ENCODE measurements around the gene PTPRB. TPM values are rescaled to one million over a fixed set of nuclear protein-coding genes. Genes with fewer than 3 reads are reported as not detected.

The PTPRB gene
- total RNA-seq, 1 donor from 2014 or later: 38.7 TPM

- no peak for DNase-seq
- TF ChIP-seq CTCF (IDR thresholded peaks at IDR 0.05; ENCODE audit: borderline replicate concordance): no peak
- intact Hi-C loops (cut with micrococcal nuclease): no loop called here
- H3K27ac ChIP-seq (replicated peaks): peak overlapping the region; percentile 75
- H3K9me3 ChIP-seq (replicated peaks): no peaks in the 10 kb centered on the region
- no peaks in the 10 kb centered on the region for H3K36me3 ChIP-seq
- H3K27me3 ChIP-seq (ENCODE audit: low read depth): no peaks in the 10 kb centered on the region
- H3K4me3 ChIP-seq: no peak overlapping the region
- peaks cover 52% of the 10 kb centered on the region for H3K4me1 ChIP-seq
Measured at GRCh38 chr12:70644861-70645260, 7.6 kb upstream of the PTPRB start.

GRCh38 chr12:70643939-70644338 is 6.7 kb upstream of the PTPRB start:
- Histone ChIP-seq H3K27ac (replicated peaks) (no peak overlapping the region), H3K4me1 (peaks cover 45% of the 10 kb centered on the region), H3K9me3 (replicated peaks) (no peaks in the 10 kb centered on the region), H3K36me3 (no peaks in the 10 kb centered on the region), H3K4me3 (no peak overlapping the region), H3K27me3 (ENCODE audit: low read depth) (no peaks in the 10 kb centered on the region)
- intact Hi-C loops (cut with micrococcal nuclease): no loop called here
- no peak for TF ChIP-seq CTCF (IDR thresholded peaks at IDR 0.05; ENCODE audit: borderline replicate concordance)
- no peak for DNase-seq

DNA sequence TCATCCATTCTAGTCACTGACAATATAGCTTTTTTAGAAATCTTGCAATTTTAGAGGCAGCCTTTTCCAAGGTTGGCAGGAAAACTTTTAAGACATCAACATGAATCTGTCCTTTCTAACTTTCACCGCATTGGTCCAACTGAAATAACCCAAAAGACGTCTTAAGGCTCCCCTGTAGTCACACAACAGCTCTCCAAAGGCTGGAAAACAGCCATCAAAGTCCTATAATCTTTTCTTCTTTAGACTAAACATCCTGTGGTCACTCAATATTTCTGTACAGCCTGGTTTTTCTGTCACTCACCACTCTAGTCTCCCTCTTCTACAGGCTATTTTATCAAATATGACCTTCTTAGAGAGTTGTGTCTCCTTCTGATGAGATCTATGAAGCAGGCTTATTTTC is 4.5 kb upstream of the PTPRB start:
- peaks cover 29% of the 10 kb centered on the region for H3K4me1 ChIP-seq
- intact Hi-C loops (cut with micrococcal nuclease): no loop called here
- DNase-seq: no peak

DNA sequence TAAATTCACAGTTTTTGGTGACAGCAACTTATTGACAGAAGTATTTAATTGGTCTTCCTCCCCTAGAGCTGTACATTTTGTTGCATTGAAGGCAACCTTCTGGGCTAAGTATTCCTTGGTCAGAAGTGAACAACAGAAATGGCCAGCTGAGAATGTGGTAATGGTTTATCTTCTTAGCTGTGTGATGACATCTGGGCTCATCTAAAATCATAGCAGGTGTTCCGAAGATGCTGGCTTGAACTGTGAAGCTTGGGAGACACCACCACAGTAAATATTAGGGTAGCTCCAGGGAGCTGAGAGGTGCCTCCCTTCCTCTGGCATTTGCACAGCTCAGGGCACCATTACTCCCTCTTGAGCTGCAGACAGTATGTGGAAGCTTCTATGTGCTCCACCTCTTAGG is 3.7 kb upstream of the PTPRB start:
- no peaks in the 10 kb centered on the region for H3K9me3 ChIP-seq (replicated peaks)
- no peak for DNase-seq
- H3K27ac ChIP-seq (replicated peaks): no peak overlapping the region
- no peaks in the 10 kb centered on the region for H3K36me3 ChIP-seq
- H3K4me1 ChIP-seq: peaks cover 22% of the 10 kb centered on the region
- no peaks in the 10 kb centered on the region for H3K27me3 ChIP-seq (ENCODE audit: low read depth)
- no peak overlapping the region for H3K4me3 ChIP-seq
- TF ChIP-seq CTCF (IDR thresholded peaks at IDR 0.05; ENCODE audit: borderline replicate concordance): no peak
- intact Hi-C loops (cut with micrococcal nuclease): no loop called here

More for the DNA sequence above, 4.5 kb upstream of the PTPRB start:
- no peak overlapping the region for H3K4me3 ChIP-seq
- H3K27ac ChIP-seq (replicated peaks): no peak overlapping the region
- no peaks in the 10 kb centered on the region for H3K36me3 ChIP-seq
- no peaks in the 10 kb centered on the region for H3K9me3 ChIP-seq (replicated peaks)
- no peaks in the 10 kb centered on the region for H3K27me3 ChIP-seq (ENCODE audit: low read depth)
- no peak for TF ChIP-seq CTCF (IDR thresholded peaks at IDR 0.05; ENCODE audit: borderline replicate concordance)

DNA sequence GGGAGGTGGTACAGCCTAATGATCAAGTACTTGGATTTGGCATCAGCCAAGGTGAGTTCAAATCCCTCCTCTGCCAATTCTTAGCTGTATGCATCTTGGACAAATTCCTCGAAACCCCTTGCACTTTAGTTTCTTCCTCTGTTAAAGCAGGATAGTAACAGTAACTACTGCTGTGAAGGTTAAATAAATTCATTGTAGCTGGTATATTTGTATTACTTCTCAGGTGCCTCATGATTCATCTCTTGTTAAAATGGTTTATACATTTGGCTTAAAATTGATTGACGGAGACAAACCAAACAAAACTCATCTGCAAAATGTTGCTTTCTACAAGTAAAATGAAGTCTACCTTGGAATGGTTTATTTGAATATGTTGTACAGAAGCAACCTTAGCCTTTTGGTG is 2.3 kb upstream of the PTPRB start:
- no peak overlapping the region for H3K4me3 ChIP-seq

More for the DNA sequence above, 2.3 kb upstream of the PTPRB start:
- peaks cover 11% of the 10 kb centered on the region for H3K4me1 ChIP-seq
- H3K27ac ChIP-seq (replicated peaks): no peak overlapping the region
- no peaks in the 10 kb centered on the region for H3K36me3 ChIP-seq
- intact Hi-C loops (cut with micrococcal nuclease): no loop called here
- no peaks in the 10 kb centered on the region for H3K9me3 ChIP-seq (replicated peaks)
- DNase-seq: no peak
- TF ChIP-seq CTCF (IDR thresholded peaks at IDR 0.05; ENCODE audit: borderline replicate concordance): no peak
- no peaks in the 10 kb centered on the region for H3K27me3 ChIP-seq (ENCODE audit: low read depth)
